A549 treated with DMSO at 1 μM for 4 hours (cell line): ENCODE measurements around the gene F8A2. TPM values are rescaled to one million over a fixed set of nuclear protein-coding genes. Genes with fewer than 3 reads are reported as not detected.

Experiments
- total RNA-seq: library from RNA; stranded (reverse); fragments of 200-300 nt; extraction: Qiagen RNA extraction; gene quantifications from 5 replicates; pipeline ENCODE4 v1.2.3, GENCODE V29; 2022; ENCODE audit warnings: low read depth

The F8A2 gene
- not detected in 5 replicates for total RNA-seq

GRCh38 chrX:155381843-155382528 lies at the start of gene F8A2:
Gene F8A2 (plus strand): TSS chrX:155382095. CDS start chrX:155382115, 20 bp downstream.

GRCh38 chrX:155334486-155335336 lies 47.2 kb upstream of the F8A2 start, which contains the start of gene CLIC2:
Gene CLIC2 (minus strand): TSS chrX:155334614. CDS start chrX:155334427, 187 bp downstream.

Other genes starting within 250 kb of the F8A2 start
- 50.8 to 61.3 TPM (median 53.3 TPM) in 5 replicates for gene VBP1, start 165.6 kb upstream of the F8A2 start, total RNA-seq
- 0.66 to 0.85 TPM (median 0.85 TPM) in 5 replicates for gene RAB39B, start 117.6 kb upstream of the F8A2 start, total RNA-seq
- 0.05 to 0.23 TPM (median 0.17 TPM) in 4 of 5 replicates, not detected in the other for gene CLIC2, start 47.5 kb upstream of the F8A2 start, total RNA-seq
- 0.37 to 1.1 TPM (median 0.65 TPM) in 5 replicates for gene F8A3, start 76.5 kb downstream of the F8A2 start, total RNA-seq
- gene SPRY3, start 230.5 kb downstream of the F8A2 start, total RNA-seq, result 0.10 to 0.15 TPM (median 0.14 TPM) in 5 replicates
- 9.5 to 12.9 TPM (median 10.9 TPM) in 5 replicates for gene TMLHE, start 230.9 kb downstream of the F8A2 start, total RNA-seq